ENCODE data around the gene TRIML2. TPM values are rescaled to one million over a fixed set of nuclear protein-coding genes. Genes with fewer than 3 reads are reported as not detected.

The TRIML2 gene
- total and polyA plus RNA-seq, 10 of the 15 experiments (the other 5 are each of a cell fraction or from before 2014, with no cell fraction given): not detected

DNA sequence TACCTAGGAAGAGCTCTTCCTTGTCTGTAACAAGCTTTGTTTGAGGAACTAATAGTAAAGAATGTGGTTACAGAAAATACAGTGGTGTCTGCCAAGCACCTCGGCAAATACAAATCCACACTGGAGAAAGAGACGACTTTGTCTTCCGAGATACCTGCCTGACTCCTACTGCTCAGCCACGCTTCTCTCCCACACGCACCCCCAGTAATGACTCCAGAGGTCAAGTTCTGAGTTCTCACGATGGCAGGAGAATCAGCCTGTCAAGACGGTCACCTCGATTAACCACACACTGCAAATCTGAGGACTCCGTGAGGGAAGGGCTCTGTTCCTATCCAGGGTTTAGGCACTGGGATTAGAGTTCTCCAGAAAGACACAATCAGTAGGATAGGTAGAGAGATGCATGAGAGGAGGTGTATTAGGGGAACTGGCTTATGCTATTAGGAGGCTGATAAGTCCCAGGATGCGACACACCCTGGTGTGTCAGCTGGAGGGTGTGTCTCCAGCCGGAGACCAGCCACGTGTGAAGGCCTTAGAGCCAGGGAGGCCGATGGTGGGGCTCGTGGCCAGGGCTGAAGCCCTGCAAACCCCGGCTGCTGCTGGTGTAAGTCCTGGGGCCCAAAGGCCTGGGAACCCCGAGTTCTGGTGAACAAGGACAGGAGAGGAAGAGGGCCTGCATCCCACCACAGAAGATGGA, 8.4 kb upstream of the TRIML2 start (continued):
- TF ChIP-seq, protein P1, sequence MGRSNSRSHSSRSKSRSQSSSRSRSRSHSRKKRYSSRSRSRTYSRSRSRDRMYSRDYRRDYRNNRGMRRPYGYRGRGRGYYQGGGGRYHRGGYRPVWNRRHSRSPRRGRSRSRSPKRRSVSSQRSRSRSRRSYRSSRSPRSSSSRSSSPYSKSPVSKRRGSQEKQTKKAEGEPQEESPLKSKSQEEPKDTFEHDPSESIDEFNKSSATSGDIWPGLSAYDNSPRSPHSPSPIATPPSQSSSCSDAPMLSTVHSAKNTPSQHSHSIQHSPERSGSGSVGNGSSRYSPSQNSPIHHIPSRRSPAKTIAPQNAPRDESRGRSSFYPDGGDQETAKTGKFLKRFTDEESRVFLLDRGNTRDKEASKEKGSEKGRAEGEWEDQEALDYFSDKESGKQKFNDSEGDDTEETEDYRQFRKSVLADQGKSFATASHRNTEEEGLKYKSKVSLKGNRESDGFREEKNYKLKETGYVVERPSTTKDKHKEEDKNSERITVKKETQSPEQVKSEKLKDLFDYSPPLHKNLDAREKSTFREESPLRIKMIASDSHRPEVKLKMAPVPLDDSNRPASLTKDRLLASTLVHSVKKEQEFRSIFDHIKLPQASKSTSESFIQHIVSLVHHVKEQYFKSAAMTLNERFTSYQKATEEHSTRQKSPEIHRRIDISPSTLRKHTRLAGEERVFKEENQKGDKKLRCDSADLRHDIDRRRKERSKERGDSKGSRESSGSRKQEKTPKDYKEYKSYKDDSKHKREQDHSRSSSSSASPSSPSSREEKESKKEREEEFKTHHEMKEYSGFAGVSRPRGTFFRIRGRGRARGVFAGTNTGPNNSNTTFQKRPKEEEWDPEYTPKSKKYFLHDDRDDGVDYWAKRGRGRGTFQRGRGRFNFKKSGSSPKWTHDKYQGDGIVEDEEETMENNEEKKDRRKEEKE (IDR thresholded peaks at IDR 0.05): no peak
- TF ChIP-seq POLR2AphosphoS5 (IDR thresholded peaks at IDR 0.05; ENCODE audit: low read length): no peak
- TF ChIP-seq TCF7 (IDR thresholded peaks at IDR 0.05; ENCODE audit: borderline replicate concordance): no peak

DNA sequence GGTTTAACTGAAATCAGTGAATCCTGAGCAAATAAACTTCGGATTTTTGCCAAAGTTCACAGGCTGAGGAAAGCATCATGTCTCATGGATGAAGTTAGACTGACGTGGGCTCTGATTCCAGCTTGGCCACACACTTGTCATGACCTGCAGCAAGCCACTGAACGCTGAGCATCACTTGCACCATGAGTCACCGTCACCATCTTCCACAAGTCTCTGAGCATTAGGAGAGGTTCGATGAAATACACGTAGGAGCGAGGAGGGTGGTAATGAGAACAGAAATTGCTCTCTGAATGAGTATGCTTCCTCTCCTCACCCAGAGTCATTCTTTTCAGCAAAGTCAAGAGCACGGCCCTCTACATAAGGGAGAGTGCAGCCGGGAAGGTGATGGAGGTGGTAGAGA, 3.8 kb upstream of the TRIML2 start:
- FAIRE-seq (no peak), ATAC-seq (no peak), DNase-seq (ENCODE audit: low read depth, low spot score) (no peak)
- Histone ChIP-seq H3K79me2 (ENCODE audit: control insufficient read depth, insufficient read depth, low read length) (no peaks in the 10 kb centered on the region), H3K27me3 (replicated peaks in 1 of 2; ENCODE audit: control insufficient read depth in 2 of 2, insufficient read depth in 2 of 2, low read length in 1 of 2) (no peaks in the 10 kb centered on the region), H3K9ac (ENCODE audit: control insufficient read depth, insufficient read depth, low read length) (no peak overlapping the region), H3K4me3 (no peak overlapping the region), H3K36me3 (ENCODE audit: control insufficient read depth in 2 of 2, insufficient read depth in 2 of 2, low read length in 1 of 2) (no peaks in the 10 kb centered on the region), H3K4me2 (ENCODE audit: control insufficient read depth, insufficient read depth) (no peak overlapping the region), H2AFZ (ENCODE audit: control insufficient read depth, low read depth, low read length) (no peak overlapping the region), H3K9me3 (replicated peaks; ENCODE audit: control insufficient read depth, insufficient read depth, low read length) (no peaks in the 10 kb centered on the region; the same call in 2 of the 3 replicates), H3K4me1 (ENCODE audit: control insufficient read depth, insufficient read depth, low read length) (no peaks in the 10 kb centered on the region), H3K27ac (ENCODE audit: control insufficient read depth, insufficient read depth) (no peak overlapping the region), H4K20me1 (ENCODE audit: control insufficient read depth, insufficient read depth) (no peaks in the 10 kb centered on the region)
- CTCF ChIA-PET: no interaction called here
- intact Hi-C loops (cut with micrococcal nuclease; ENCODE audit: unreplicated experiment) (no loop called here), in situ Hi-C loops (cut with MboI) (no loop called here)
- SMC1A ChIA-PET (ENCODE audit: uncharacterized antibody, unreplicated experiment): no interaction called here
- POLR2A ChIA-PET: no interaction called here
- RAD21 ChIA-PET (ENCODE audit: unreplicated experiment): no interaction called here
- 30% methylated on average over 9 of the region's 9 CpGs for WGBS (ENCODE audit: insufficient coverage, insufficient replicate concordance, low lambda C conversion rate, missing lambda C conversion rate)
- BruUV-seq (replicated peaks): no TSS peak
- TF ChIP-seq HCFC1 (IDR thresholded peaks at IDR 0.05; ENCODE audit: low read length) (no peak), GATAD2B (conservative IDR thresholded peaks at IDR 0.05; ENCODE audit: low read depth) (no peak), PAX8 (IDR thresholded peaks at IDR 0.05) (no peak)

Data from GM12878 (cell line).